ENCODE results near the gene XRN2. TPM values are rescaled to one million over a fixed set of nuclear protein-coding genes. Genes with fewer than 3 reads are reported as not detected.

Gene XRN2
- 10 to 100 TPM; 52.9 to 61.8 (median 57.4) TPM for total RNA-seq
- total RNA-seq (2013): 75.9 TPM

DNA sequence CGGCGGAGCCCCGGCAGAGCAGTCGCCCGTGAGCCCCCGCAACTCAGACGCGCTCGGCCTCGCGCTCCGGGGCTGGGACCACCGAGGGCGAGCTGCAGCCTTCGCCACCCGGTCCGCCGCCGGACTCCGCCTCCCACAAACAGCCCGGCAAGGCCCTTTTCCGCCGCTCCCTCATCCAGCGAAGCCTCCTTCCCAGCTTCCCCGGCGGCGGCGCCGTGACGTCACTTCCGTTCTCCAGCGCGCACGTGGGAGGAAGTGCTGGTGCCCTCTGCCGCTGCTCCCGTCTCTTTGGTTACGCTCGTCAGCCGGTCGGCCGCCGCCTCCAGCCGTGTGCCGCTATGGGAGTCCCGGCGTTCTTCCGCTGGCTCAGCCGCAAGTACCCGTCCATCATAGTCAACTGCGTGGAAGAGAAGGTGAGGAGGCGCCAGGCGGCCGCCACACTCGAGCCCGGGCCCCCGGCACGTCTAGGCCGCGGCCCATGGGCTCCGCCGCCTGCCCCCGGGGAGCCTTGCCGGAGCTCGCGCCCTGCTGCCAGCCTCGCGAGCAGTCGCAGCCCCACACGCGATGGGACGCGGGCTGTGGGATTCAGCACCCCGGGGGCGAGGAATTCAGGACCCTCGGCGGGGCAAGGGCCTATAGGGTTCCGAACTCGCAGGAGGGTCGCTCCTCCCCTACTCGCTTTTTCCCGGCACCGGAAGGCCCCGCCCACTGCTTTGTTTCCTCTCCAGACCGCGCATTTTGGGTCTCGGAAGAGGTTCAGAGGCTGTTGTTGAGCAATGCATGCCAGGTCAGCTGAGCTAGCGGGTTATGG lies at the start of gene XRN2:
Gene XRN2, plus strand, starts transcription at position 271 of the 811 bp plus-strand sequence. Its CDS starts 68 bp downstream, at position 339.
- Histone ChIP-seq H3K4me1 (ENCODE audit: control insufficient read depth, insufficient read depth, low read length) (peaks cover 3% of the 10 kb centered on the region), H3K27me3 (ENCODE audit: control insufficient read depth, insufficient read depth, low read length) (no peaks in the 10 kb centered on the region), H3K9me3 (ENCODE audit: control insufficient read depth, insufficient read depth, low read length) (no peaks in the 10 kb centered on the region), H3K27ac (ENCODE audit: low read length) (peak within 1 kb of the TSS; percentile 81), H3K4me3 (ENCODE audit: low read length) (peak within 1 kb of the TSS; percentile 71), H3K36me3 (ENCODE audit: control insufficient read depth, insufficient read depth, low read length) (peaks cover under 1% of the 10 kb centered on the region)
- TF ChIP-seq CTCF (IDR thresholded peaks at IDR 0.05): no peak
- Mint-ChIP-seq H3K4me1 (peaks cover 26 to 30% of the 10 kb centered on the region in 2 donors), H3K4me3 (peak within 1 kb of the TSS; percentile 99), H3K9me3 (no peaks in the 10 kb centered on the region), H3K27ac (peak within 1 kb of the TSS; percentile 95 to 98), H3K27me3 (ENCODE audit: low read depth in 2 of 2) (peaks cover 0 to 6% of the 10 kb centered on the region in 2 donors), H3K36me3 (no peaks in the 10 kb centered on the region)
- WGBS (ENCODE audit: insufficient coverage): under 1% methylated on average over 87 of the region's 87 CpGs
- intact Hi-C loops (cut with micrococcal nuclease): loop anchor here (5.0 to 10.0 kb wide), 2 partner anchors 198 to 591 kb away; partner anchors contain the start of genes LINC00237 and RALGAPA2
- DNase-seq: peak; percentile 94 to 97
- peak; percentile 83 to 92 (median 91) for ATAC-seq

GRCh38 chr20:21257192-21257591 lies 45.9 kb upstream of the XRN2 start:
- TF ChIP-seq CTCF (IDR thresholded peaks at IDR 0.05): no peak
- DNase-seq (no peak), ATAC-seq (no peak)
- Mint-ChIP-seq H3K4me3 (no peak overlapping the region), H3K36me3 (no peaks in the 10 kb centered on the region), H3K27ac (no peak overlapping the region), H3K27me3 (ENCODE audit: low read depth in 2 of 2) (peaks cover 0 to 4% of the 10 kb centered on the region in 2 donors), H3K4me1 (no peaks in the 10 kb centered on the region), H3K9me3 (no peaks in the 10 kb centered on the region)
- no peaks in the 10 kb centered on the region for H3K9me3 ChIP-seq (ENCODE audit: control insufficient read depth, insufficient read depth, low read length)
- no peak overlapping the region for H3K27ac ChIP-seq (ENCODE audit: low read length)
- H3K36me3 ChIP-seq (ENCODE audit: control insufficient read depth, insufficient read depth, low read length): no peaks in the 10 kb centered on the region
- H3K4me1 ChIP-seq (ENCODE audit: control insufficient read depth, insufficient read depth, low read length): no peaks in the 10 kb centered on the region
- intact Hi-C loops (cut with micrococcal nuclease): no loop called here
- WGBS (ENCODE audit: insufficient coverage): 86% methylated on average over 3 of the region's 3 CpGs
- H3K27me3 ChIP-seq (ENCODE audit: control insufficient read depth, insufficient read depth, low read length): no peaks in the 10 kb centered on the region
- H3K4me3 ChIP-seq (ENCODE audit: low read length): no peak overlapping the region

- no peaks in the 10 kb centered on the region for H3K9me3 ChIP-seq (ENCODE audit: control insufficient read depth, insufficient read depth, low read length)
- Mint-ChIP-seq H3K27ac (no peak overlapping the region), H3K36me3 (no peaks in the 10 kb centered on the region), H3K9me3 (no peaks in the 10 kb centered on the region), H3K27me3 (ENCODE audit: low read depth in 2 of 2) (peaks cover 4 to 11% of the 10 kb centered on the region in 2 donors), H3K4me3 (no peak overlapping the region), H3K4me1 (no peaks in the 10 kb centered on the region)
- H3K27ac ChIP-seq (ENCODE audit: low read length): no peak overlapping the region
- TF ChIP-seq CTCF (IDR thresholded peaks at IDR 0.05): no peak
- 90% methylated on average over 6 of the region's 6 CpGs for WGBS (ENCODE audit: insufficient coverage)
- ATAC-seq (no peak), DNase-seq (no peak)
- H3K36me3 ChIP-seq (ENCODE audit: control insufficient read depth, insufficient read depth, low read length): no peaks in the 10 kb centered on the region
- intact Hi-C loops (cut with micrococcal nuclease): no loop called here
- no peaks in the 10 kb centered on the region for H3K27me3 ChIP-seq (ENCODE audit: control insufficient read depth, insufficient read depth, low read length)
- no peak overlapping the region for H3K4me3 ChIP-seq (ENCODE audit: low read length)
- H3K4me1 ChIP-seq (ENCODE audit: control insufficient read depth, insufficient read depth, low read length): no peaks in the 10 kb centered on the region
Measured at GRCh38 chr20:21258411-21258810, 44.7 kb upstream of the XRN2 start.

All from natural killer cell (primary cell).